RWPE2 (cell line): ENCODE results near the gene WWOX.

Source experiments
- ATAC-seq: fragments of 200-7000 bp; cut with Tn5 transposase; 3 replicates; pipeline ENCODE4 v1.9.1; 2021; ENCODE audit warnings: low read depth
- DNase-seq: peaks from one replicate; pipeline ENCODE4 v3.0.0-alpha.2; 2020; ENCODE audit warnings: low spot score
- H3K27ac ChIP-seq: fragments of 450-650 bp; 2 replicates; pipeline ENCODE4 v1.5.1; 2017; ENCODE audit warnings: mild to moderate bottlenecking; ENCODE audit not compliant: poor library complexity, severe bottlenecking
- H3K27me3 ChIP-seq: fragments of 250-450 bp; sonication (Bioruptor Pico); 2 replicates; pipeline ENCODE4 v1.5.1; 2021; ENCODE audit warnings: mild to moderate bottlenecking, moderate library complexity; ENCODE audit not compliant: insufficient read depth, poor library complexity, severe bottlenecking
- H3K36me3 ChIP-seq: fragments of 250-450 bp; sonication (Bioruptor Pico); 2 replicates; pipeline ENCODE4 v1.5.1; 2020; ENCODE audit warnings: low read depth, mild to moderate bottlenecking, moderate library complexity
- H3K4me1 ChIP-seq: fragments of 250-450 bp; sonication (Bioruptor Pico); 2 replicates; pipeline ENCODE4 v1.5.1; 2021; ENCODE audit warnings: mild to moderate bottlenecking, moderate library complexity; ENCODE audit not compliant: insufficient read depth, poor library complexity, severe bottlenecking
- H3K4me3 ChIP-seq: fragments of 250-450 bp; sonication (Bioruptor Pico); 2 replicates; pipeline ENCODE4 v1.5.1; 2021; ENCODE audit warnings: mild to moderate bottlenecking, moderate library complexity; ENCODE audit not compliant: severe bottlenecking
- H3K9me3 ChIP-seq: fragments of 250-450 bp; sonication (Bioruptor Pico); 2 replicates; pipeline ENCODE4 v1.5.1; 2021; ENCODE audit warnings: mild to moderate bottlenecking, moderate library complexity; ENCODE audit not compliant: severe bottlenecking
- CTCF ChIP-seq: fragments of 450-650 bp; IDR thresholded peaks from one replicate; pipeline ENCODE4 v1.5.1; 2017; ENCODE audit warnings: mild to moderate bottlenecking, moderate library complexity; ENCODE audit not compliant: poor library complexity, severe bottlenecking

The WWOX gene

GRCh38 chr16:78381060-78381459 is 281.6 kb downstream of the WWOX start:
- Histone ChIP-seq H3K27me3 (no peaks in the 10 kb centered on the region), H3K4me3 (no peak overlapping the region), H3K36me3 (no peaks in the 10 kb centered on the region), H3K4me1 (no peaks in the 10 kb centered on the region), H3K27ac (no peak overlapping the region), H3K9me3 (peaks cover 2% of the 10 kb centered on the region)
- TF ChIP-seq CTCF: no peak
- ATAC-seq: no peak
- DNase-seq: no peak

DNA sequence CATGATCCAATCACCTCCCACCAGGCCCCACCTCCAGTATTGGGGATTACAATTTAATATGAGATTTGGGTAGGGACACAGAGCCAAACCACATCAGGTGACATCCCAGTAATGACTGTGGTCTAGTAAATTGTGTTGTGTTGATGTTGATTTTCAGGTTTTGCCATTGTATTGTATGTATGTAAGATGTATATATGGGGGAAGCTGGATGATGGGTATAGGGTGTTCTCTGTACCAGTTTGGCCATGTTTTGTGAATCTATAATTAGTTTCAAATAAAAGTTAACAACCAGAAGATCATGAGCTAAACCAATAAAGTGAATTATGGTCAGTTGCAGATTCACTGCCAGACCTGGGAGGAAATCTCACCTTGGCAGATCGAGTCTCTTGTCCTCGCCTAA is 283.7 kb downstream of the WWOX start:
- Histone ChIP-seq H3K4me3 (no peak overlapping the region), H3K27me3 (no peaks in the 10 kb centered on the region), H3K36me3 (no peaks in the 10 kb centered on the region), H3K27ac (no peak overlapping the region), H3K4me1 (no peaks in the 10 kb centered on the region), H3K9me3 (peaks cover 2% of the 10 kb centered on the region)
- no peak for ATAC-seq
- TF ChIP-seq CTCF: no peak
- DNase-seq: no peak

GRCh38 chr16:78385086-78385805 is 285.8 kb downstream of the WWOX start:
- DNase-seq: no peak

DNA sequence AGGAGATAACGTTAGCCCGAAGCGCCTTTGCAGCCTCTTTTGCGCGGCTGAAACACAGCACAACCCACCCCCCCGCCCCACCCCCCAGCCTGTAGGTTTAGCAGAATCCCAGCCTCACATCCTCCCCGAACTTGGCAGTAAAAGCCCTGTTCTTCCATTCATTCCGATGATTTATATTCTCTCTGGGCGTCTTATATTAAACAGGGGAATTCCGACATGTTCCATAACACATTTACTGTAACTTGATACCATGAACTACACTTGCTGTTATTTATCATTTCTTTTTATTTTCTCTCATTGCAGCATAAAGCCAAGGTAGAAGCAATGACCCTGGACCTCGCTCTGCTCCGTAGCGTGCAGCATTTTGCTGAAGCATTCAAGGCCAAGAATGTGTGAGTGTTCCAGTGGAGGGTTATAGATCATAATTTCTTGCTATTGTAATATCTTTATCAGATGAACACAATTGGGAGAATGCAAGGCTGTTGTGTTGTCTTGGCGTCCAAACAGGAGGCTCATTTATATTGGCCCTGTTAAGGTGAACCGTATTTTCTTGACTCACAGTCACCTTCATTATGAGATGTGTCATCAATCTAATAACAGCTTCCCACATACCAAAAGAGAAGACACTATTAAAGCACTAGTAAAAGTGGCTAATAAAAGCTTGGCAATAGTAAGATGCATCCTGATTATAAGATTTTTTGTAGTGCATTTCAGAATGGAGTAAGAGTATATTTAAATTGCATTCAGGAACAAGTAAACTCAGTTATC is 287.3 kb downstream of the WWOX start:
- Histone ChIP-seq H3K27ac (no peak overlapping the region), H3K36me3 (no peaks in the 10 kb centered on the region), H3K4me3 (no peak overlapping the region), H3K27me3 (no peaks in the 10 kb centered on the region), H3K9me3 (no peaks in the 10 kb centered on the region), H3K4me1 (no peaks in the 10 kb centered on the region)
- TF ChIP-seq CTCF: no peak
- no peak for DNase-seq
- no peak for ATAC-seq

More at GRCh38 chr16:78385086-78385805, 285.8 kb downstream of the WWOX start:
- no peaks in the 10 kb centered on the region for H3K4me1 ChIP-seq
- no peak overlapping the region for H3K4me3 ChIP-seq
- no peaks in the 10 kb centered on the region for H3K27me3 ChIP-seq
- H3K9me3 ChIP-seq: no peaks in the 10 kb centered on the region
- no peaks in the 10 kb centered on the region for H3K36me3 ChIP-seq
- no peak for ATAC-seq
- no peak overlapping the region for H3K27ac ChIP-seq
- TF ChIP-seq CTCF: no peak
